Loucy (cell line): ENCODE results near the gene PITX1.

Source experiments
- H2AFZ ChIP-seq: fragments of 200-600 bp; sonication (generic); 2 replicates; pipeline ENCODE4 v1.6.0; 2016; ENCODE audit warnings: antibody characterized with exemption, mild to moderate bottlenecking, low read length, moderate library complexity
- H3F3A ChIP-seq: fragments of 200-600 bp; 2 replicates; pipeline ENCODE4 v1.6.0; 2016; ENCODE audit warnings: antibody characterized with exemption, low read depth, mild to moderate bottlenecking
- H3K27me3 ChIP-seq: fragments of 200-600 bp; sonication (generic); 2 replicates; pipeline ENCODE4 v1.6.1; 2014; ENCODE audit warnings: low read length, mild to moderate bottlenecking; ENCODE audit not compliant: insufficient read depth, poor library complexity, severe bottlenecking
- H3K36me3 ChIP-seq: fragments of 200-600 bp; sonication (generic); 2 replicates; pipeline ENCODE4 v1.6.1; 2016; ENCODE audit warnings: low read length; ENCODE audit not compliant: insufficient read depth
- H3K4me1 ChIP-seq: fragments of 200-600 bp; sonication (generic); 2 replicates; pipeline ENCODE4 v1.5.1; 2014; ENCODE audit warnings: low read length, mild to moderate bottlenecking; ENCODE audit not compliant: insufficient read depth, poor library complexity, severe bottlenecking
- H3K4me2 ChIP-seq: fragments of 200-600 bp; sonication (generic); 2 replicates; pipeline ENCODE4 v1.6.0; 2014; ENCODE audit warnings: antibody characterized with exemption, low read length, low read depth, mild to moderate bottlenecking; ENCODE audit not compliant: poor library complexity, severe bottlenecking
- H3K4me3 ChIP-seq: fragments of 200-600 bp; sonication (generic); 2 replicates; pipeline ENCODE4 v1.5.1; 2014; ENCODE audit warnings: low read length, mild to moderate bottlenecking, mixed read lengths; ENCODE audit not compliant: poor library complexity, severe bottlenecking
- H3K79me2 ChIP-seq: fragments of 200-600 bp; sonication (generic); 2 replicates; pipeline ENCODE4 v1.6.1; 2014; ENCODE audit warnings: low read length; ENCODE audit not compliant: insufficient read depth
- H3K9ac ChIP-seq: fragments of 200-600 bp; sonication (generic); 2 replicates; pipeline ENCODE4 v1.6.0; 2014; ENCODE audit warnings: mild to moderate bottlenecking, low read depth, low read length, moderate library complexity; ENCODE audit not compliant: poor library complexity, severe bottlenecking
- H3K9me2 ChIP-seq: fragments of 200-600 bp; sonication (generic); replicated peaks from 2 replicates; pipeline ENCODE4 v1.6.1; 2016; ENCODE audit warnings: low read depth, low read length, mixed read lengths
- H3K9me3 ChIP-seq: fragments of 200-600 bp; sonication (generic); 2 replicates; pipeline ENCODE4 v1.6.1; 2014; ENCODE audit warnings: mild to moderate bottlenecking, antibody characterized with exemption, low read length, low read depth; ENCODE audit not compliant: insufficient read depth
- H4K20me1 ChIP-seq: fragments of 200-600 bp; sonication (generic); 2 replicates; pipeline ENCODE4 v1.6.0; 2014; ENCODE audit warnings: antibody characterized with exemption, low read length, mild to moderate bottlenecking; ENCODE audit not compliant: insufficient read depth, poor library complexity, severe bottlenecking
- EZH2phosphoT487 ChIP-seq: fragments of 200-600 bp; IDR thresholded peaks from 2 replicates; pipeline ENCODE4 v1.6.1; 2018; ENCODE audit warnings: antibody characterized with exemption, mild to moderate bottlenecking, moderate library complexity, borderline replicate concordance
- TF ChIP-seq, protein P1 (sequence below): fragments of 200-600 bp; sonication (generic); conservative IDR thresholded peaks from 2 replicates; pipeline ENCODE4 v1.5.1; 2014; ENCODE audit warnings: mild to moderate bottlenecking, antibody characterized with exemption, low read length

PITX1 gene

DNA sequence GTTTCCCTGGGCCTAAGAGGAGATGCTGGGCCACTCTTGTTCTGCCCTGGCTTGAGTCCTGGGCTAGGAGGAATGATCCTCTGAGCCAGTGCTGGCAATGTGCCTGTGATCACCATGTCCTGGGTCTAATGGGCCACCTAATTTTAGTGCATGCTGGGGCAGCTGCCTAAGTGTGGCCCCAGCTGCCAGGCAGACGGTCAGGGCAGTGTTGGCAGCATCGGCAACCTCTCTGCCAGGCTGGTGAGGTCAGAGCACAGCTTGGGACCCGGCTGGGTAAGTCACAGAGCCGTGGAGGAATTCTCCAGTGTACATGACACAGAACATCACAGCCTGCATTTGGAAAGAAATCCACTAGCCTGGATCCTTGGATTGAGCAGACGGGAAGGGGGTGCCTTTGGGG is 21.4 kb upstream of the PITX1 start:
- Histone ChIP-seq H2AFZ (no peak overlapping the region), H3K4me3 (no peak overlapping the region), H3K9ac (no peak overlapping the region), H3K27me3 (no peaks in the 10 kb centered on the region), H3K36me3 (no peaks in the 10 kb centered on the region), H3K4me2 (no peak overlapping the region), H3K9me3 (no peaks in the 10 kb centered on the region), H3K9me2 (no peaks in the 10 kb centered on the region), H3K4me1 (peaks cover 22% of the 10 kb centered on the region), H3F3A (no peaks in the 10 kb centered on the region), H3K79me2 (no peaks in the 10 kb centered on the region), H4K20me1 (no peaks in the 10 kb centered on the region)
- no peak for TF ChIP-seq EZH2phosphoT487
- TF ChIP-seq, protein P1, sequence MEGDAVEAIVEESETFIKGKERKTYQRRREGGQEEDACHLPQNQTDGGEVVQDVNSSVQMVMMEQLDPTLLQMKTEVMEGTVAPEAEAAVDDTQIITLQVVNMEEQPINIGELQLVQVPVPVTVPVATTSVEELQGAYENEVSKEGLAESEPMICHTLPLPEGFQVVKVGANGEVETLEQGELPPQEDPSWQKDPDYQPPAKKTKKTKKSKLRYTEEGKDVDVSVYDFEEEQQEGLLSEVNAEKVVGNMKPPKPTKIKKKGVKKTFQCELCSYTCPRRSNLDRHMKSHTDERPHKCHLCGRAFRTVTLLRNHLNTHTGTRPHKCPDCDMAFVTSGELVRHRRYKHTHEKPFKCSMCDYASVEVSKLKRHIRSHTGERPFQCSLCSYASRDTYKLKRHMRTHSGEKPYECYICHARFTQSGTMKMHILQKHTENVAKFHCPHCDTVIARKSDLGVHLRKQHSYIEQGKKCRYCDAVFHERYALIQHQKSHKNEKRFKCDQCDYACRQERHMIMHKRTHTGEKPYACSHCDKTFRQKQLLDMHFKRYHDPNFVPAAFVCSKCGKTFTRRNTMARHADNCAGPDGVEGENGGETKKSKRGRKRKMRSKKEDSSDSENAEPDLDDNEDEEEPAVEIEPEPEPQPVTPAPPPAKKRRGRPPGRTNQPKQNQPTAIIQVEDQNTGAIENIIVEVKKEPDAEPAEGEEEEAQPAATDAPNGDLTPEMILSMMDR, result no peak

DNA sequence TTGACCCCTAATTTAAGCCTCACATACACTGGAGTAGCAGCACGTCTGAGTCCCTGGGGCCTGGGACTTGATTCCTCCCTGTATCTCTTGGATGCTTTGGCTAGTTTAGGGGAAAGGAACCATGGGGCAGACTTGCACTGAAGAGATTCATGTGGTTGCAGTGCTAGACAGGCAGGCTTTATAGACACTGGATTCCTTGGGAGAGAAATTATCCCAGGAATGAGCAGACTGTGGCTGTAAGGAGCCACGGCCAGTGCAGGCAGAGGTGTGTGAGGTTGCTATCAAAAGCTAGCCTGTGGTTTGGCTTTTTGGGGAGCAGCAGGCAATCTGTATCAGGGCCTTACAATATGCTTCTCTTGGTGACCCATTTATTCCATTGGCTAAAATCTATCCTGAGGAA is 20.5 kb upstream of the PITX1 start:
- H3K9me2 ChIP-seq, result no peaks in the 10 kb centered on the region
- H3K4me3 ChIP-seq, result no peak overlapping the region
- H3F3A ChIP-seq, result no peaks in the 10 kb centered on the region
- H4K20me1 ChIP-seq, result no peaks in the 10 kb centered on the region
- peaks cover 22% of the 10 kb centered on the region for H3K4me1 ChIP-seq
- no peak for TF ChIP-seq EZH2phosphoT487
- TF ChIP-seq, protein P1, result no peak
- H3K4me2 ChIP-seq, result no peak overlapping the region
- no peak overlapping the region for H3K9ac ChIP-seq
- no peaks in the 10 kb centered on the region for H3K9me3 ChIP-seq
- no peaks in the 10 kb centered on the region for H3K36me3 ChIP-seq
- no peak overlapping the region for H2AFZ ChIP-seq
- H3K79me2 ChIP-seq, result no peaks in the 10 kb centered on the region
- no peaks in the 10 kb centered on the region for H3K27me3 ChIP-seq

DNA sequence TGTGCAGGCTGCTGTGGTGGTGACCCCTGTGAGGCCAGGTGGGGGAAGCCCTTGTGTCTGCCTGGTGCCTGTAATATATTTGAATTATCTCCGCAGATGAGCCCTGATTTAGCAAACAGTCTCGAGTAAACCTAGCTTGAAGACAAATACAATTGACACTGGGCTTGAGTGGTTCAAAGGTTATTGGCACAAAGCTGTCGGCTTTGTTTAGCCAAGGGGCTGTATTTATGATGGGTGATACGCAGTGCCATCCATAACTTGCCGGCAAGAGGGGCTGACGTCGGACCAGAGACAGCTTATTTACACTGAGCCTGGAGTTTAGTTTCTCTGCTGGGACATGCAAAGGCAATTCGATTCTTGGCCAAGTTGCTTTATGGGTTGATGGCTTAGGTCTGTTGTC is 20.0 kb upstream of the PITX1 start:
- H3K4me3 ChIP-seq, result no peak overlapping the region
- no peak overlapping the region for H3K9ac ChIP-seq
- H3K4me1 ChIP-seq, result peaks cover 22% of the 10 kb centered on the region
- no peaks in the 10 kb centered on the region for H3K9me3 ChIP-seq
- no peaks in the 10 kb centered on the region for H4K20me1 ChIP-seq
- no peak overlapping the region for H2AFZ ChIP-seq
- H3K4me2 ChIP-seq, result peak overlapping the region; percentile 56
- no peaks in the 10 kb centered on the region for H3K79me2 ChIP-seq
- H3F3A ChIP-seq, result no peaks in the 10 kb centered on the region
- H3K27me3 ChIP-seq, result no peaks in the 10 kb centered on the region
- H3K36me3 ChIP-seq, result no peaks in the 10 kb centered on the region
- no peak for TF ChIP-seq EZH2phosphoT487
- TF ChIP-seq, protein P1, result no peak
- no peaks in the 10 kb centered on the region for H3K9me2 ChIP-seq
